HG03442 (cell line): Measurements from ENCODE around the gene LPIN1.

Experiments used
- ATAC-seq: cut with Tn5 transposase; IDR thresholded peaks from one replicate; pipeline ENCODE4 v1.9.1; 2021; ENCODE audit warnings: mild to moderate bottlenecking, moderate library complexity; ENCODE audit not compliant: unreplicated experiment

Gene LPIN1

DNA sequence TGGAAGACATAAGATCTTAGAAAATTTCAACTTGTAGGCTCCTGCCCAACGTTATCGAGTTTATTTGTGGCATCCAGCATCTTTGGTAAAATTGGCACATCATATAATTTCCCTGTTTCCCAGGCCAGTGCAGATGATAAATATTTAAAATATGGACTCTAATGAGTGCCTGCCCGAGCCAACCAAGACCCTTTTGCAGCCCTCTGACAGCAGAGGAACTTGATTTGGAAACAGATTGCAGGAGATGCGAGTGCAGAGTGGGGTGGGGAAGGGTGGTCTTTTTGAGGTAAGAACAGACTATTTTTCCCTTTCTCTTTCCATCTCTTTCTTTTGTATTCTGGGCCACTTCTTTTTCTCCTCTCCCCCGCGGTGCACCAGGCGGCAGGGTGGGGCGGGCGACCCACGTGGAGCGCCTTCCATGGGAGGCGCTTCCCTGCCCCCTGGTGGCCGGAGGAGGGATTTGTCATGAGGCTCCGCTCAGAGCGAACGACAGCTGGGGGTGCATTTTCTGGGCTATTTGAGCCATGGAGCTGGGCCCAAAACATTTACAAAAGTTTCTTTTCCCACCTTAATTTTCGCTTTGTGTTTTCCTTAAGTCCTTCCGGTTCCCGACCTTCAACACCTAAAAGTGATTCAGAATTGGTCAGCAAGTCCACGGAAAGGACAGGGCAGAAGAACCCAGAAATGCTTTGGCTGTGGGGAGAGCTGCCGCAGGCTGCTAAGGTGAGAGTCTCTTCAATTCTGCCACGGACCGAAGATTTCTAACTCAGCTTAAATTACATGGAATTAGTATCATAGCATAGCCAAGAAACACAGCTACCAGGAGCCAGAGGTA, 32.7 kb downstream of the LPIN1 start:
- ATAC-seq = peak; percentile 88

DNA sequence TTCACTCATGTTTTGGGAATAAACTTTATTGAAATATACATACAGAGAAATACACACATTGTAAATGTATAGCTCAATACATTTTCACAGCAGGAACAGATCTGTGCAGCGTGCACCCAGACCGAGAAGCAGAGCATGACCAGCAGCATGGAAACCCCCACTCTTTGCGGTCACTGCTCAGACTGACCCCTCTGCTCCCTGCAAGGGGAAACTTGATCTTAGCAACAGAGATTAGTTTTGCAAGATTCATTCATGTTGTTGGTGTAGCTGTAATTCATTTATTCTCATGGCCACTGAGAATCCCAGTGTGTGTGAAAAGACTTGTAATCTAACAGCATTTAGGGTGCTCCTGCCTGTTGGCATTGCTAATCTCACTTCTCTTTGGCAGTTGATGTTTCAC, 35.2 kb downstream of the LPIN1 start:
- no peak for ATAC-seq

DNA sequence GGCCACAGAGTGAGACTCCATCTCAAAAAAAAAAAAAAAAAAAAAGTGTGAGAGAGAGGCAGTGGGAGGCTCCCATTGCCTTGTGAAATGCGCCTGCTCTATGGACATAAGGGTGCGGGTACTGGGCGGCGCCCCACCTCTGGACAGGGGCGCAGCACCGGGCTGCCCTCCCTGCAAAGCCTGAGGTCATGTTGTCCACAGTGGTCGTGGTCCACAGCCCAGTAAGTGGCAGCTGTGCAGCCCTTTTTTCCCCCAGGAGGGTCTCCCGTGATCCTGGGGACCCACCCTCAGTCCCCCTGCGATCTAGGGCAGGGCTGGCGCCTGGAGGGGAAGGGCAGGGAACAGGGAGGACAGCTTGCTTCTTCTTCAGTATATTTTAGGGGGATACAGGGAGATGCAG, 37.8 kb downstream of the LPIN1 start:
- ATAC-seq = no peak

DNA sequence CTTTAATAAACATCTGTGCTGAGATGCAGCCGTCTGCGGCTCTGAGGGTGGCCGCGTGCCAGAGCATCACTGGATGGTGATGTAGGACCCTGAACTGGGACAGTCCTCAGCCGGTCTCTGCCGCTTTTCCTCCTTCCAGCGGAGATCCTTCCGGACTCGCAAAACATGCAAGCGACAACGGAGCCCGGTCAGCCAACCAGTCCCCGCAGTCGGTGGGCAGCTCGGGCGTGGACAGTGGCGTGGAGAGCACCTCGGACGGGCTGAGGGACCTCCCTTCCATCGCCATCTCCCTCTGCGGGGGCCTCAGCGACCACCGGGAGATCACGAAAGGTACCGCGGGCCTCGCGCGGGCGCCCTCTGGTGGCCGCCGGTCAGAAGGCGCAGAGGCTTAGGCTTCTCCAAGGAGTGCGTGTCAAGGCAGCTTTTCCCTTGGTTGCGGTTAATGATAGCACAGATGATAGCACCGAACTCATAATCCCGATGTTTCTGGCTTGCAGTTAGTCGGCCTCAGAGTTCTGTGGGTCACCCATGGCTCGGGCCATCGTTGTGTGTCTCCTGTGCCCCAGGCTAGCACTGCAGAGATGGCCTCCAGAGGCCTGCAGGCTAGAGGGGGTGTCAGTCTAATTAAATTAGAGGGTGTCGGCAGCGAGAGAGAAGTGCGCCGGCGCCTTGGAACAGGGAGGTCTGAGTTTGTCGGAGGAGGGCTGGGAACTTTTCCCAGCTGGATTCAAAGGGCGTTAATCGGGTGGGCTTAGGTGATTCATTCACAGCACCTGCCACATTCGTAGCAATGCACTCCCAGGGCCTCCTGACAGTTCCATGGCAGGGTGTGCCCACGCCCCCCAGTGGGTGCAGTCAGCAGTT, 38.5 kb downstream of the LPIN1 start:
- no peak for ATAC-seq

DNA sequence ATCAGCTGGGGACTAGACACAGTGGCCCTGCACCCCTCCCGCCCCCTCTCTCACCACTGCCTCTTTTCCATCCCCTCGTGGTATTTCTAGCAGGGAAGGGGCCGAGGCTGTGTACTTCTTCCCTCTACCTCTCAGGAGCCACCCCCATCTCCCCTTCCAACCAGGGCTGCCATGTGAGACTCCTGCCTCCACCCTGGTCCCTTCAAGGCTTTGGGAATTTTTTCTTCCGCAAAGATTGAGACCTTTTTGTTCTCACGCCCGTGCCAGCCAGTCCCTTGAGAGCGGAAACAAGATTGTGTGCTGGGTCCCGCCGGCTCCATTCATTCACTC, 39.1 kb downstream of the LPIN1 start:
- ATAC-seq = no peak

DNA sequence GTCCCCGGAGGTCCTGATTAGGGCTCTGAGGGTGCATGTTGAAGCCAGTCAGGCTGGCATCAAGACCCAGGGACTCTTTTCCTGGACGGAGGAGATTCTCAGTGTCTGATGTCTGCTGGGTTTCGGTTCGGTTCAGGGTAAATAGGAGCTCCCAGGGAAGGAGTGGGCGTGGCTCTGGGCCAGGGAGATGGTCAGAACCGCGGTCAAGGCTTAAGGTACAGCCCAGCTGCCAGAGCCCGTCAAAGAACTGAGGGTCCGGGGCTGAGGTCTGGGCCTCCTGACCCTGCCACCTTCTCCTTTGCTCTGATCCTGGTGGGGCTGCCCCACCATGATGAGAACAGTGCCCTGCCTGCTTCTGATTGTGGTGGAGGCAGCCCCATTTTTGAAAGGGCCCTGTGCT, 39.8 kb downstream of the LPIN1 start:
- ATAC-seq = no peak

DNA sequence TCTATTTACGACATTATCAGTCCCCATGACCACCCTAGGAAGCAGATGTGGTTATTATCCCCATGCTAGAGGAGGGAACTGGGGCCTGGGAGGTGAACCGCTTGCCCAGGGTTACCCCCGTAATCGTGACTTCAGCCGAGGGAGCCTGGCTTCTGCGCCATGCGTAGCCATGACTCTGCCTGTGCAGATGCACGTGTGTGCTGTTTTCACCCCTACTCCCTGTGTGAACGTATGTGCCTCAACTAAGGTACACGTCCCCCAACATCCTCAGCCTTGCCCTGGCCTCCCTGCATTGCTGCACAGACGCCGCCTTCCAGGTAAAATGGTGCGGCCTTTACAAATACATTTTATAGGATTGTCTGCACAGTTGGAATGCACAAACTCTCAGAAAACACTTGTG, 40.2 kb downstream of the LPIN1 start:
- ATAC-seq = no peak

DNA sequence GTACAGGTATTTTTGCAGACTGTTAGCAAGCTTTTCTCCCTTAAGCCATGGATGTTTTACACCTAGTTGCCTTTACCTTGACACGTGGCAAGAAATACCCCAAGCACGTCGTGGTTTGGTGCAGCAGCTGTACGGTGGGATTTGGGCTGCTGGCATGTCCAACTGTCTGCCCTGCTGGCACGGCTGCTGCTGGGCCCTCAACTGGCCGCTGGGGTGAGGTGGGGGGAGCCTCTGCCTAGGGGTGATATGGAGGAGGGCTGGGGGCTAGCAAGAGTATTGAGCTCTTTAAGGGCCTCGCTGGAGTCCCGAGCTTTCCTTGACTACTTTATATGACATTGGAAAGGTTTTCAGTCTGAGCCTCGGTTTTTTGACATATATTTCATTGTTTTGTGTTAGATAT, 41.6 kb downstream of the LPIN1 start:
- no peak for ATAC-seq

DNA sequence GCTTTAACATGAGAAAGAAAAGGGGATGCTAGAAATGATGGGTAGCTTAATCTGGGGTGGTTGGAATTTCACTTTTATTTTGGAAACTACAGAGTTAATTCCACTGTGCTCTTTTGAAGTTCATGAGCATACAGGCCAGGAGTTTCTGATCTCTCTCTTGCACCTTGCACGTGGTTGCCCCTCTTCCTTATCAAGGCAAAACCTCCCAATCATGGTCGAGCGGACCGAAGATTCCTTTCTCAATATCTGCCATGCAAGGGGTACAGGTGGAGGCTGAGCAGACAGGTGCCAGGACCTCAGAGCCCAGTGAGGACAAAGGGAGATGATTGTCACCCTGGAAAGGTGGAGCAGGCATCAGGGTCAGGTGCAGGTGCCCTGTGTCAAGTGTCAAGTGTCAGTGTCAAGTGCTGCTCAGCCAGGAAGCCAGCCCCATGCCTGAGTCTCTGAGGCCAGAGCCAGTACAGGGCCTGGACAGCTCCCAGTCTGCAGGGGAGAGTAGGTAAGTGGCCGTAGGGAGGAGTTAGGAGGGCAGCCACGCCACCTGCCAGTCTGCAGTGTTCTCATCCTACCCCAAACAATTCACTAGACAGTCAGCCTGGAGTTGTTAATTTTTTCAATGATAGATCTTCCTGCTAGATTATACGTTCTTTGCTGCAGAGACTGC, 42.2 kb downstream of the LPIN1 start:
- no peak for ATAC-seq

DNA sequence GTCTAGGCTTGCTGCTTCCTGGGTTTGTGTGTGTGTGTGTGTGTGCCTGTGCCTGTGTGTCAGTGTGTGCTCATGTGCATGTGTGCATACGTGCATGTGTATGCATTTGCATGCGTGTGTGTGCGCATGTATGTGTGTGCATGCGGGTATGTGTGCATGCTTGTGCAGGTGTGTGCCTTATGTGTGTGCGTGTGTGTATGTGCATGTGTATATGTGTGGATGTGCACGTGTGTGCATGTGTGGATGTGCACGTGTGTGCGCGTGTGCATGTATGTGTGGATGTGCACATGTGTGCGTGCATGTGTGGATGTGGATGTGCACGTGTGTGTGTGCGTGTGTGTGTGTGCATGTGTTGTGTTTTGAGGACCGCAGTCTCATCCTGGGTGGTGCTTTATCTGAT, 42.8 kb downstream of the LPIN1 start:
- no peak for ATAC-seq

DNA sequence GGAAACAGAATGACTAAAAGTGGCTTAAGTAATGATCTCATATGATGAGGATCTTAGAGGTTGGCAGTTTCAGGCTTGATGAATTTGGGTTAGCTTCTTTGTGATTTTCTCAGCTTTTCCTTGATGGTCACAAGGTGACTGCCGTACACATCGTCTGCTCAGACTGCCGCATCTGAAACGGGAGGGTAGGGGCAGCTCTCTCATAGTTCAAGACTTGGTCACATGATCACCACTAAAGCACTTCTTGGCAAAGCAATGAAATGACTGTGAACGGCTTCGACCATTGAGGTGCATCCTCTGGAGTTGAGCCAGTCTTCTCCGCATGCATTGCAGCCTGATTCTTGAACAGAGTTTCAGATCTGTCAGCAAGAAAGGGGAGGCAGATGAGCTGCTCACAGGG, 43.8 kb downstream of the LPIN1 start:
- no peak for ATAC-seq

DNA sequence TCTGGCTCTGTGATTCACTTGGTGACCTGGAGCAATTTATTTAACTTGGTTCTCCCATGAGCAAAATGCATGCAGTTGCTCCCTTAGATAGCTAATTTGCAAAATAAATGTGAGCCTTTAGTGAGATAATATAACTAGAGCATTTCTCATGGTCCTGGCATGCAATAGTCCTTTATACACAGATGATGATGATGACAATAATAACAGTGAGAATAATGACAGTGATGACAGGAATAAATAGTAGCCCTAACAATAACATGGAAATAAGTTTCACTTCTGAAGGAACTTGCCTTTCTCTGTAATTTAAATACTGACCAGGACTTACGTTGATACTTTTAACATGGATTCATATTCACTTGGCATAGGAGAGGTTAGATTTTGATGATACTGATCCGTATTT, 49.2 kb downstream of the LPIN1 start:
- ATAC-seq = no peak

DNA sequence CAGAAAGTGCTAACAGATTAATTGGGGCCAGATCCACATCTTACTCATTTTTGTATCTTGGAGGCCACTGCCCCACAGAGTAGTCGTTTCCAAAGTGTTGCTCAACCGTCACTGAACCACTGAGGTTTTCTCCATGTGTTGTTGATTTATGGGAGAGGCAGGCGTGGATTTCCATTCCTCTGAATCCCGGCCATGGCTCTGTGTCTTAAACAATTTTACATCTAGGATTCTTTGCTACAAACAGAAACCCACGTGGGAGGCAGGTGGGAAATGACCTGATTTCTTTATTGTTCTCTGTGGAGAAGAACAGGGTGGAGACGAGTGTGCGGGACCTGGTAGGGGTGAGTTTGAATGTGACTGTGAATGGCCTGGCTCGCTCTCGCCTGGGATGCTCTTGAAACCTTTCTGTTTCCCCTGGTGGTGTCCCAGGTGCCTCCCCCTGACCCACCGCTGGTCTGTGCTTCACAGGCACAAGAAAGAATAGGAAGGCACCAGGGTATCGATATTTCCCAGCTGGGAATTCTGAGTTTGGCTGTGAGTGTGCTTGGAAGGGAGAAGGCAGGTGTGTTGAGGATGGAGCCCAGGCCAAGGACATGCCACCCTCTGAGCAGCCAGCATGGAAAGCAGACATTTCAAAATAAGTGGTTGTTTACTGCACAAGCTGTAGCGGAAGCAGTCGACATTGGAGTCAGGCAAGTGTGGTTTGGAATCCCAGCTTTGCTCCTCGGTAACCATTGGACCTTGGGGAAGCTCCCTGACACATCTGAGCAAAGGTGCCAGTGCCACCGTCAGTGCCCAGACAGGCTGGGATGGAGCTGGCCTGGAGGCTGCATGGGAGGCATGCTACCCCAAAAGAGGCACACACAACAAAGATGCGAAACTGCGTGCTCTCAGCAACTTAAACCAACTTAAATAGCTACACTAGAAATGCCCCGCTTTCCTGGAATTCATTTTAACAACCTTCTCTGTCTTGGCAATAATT, 50.0 kb downstream of the LPIN1 start:
- no peak for ATAC-seq

DNA sequence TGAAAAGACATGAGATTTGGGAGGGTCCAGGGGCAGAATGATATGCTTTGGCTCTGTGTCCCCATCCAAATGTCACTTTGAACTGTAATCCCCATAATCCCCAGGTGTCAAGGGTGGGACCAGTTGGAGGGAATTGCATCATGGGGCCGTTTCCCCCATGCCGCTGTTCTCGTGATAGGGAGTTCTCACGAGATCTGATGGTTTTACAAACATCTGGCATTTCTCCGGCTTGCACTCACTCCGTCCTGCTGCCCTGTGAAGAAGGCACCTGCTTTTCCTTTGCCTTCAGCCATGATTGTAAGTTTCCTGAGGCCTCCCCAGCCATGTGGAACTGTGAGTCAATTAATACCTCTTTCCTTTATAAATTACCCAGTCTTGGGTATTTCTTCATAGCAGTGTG, 51.4 kb downstream of the LPIN1 start:
- no peak for ATAC-seq

DNA sequence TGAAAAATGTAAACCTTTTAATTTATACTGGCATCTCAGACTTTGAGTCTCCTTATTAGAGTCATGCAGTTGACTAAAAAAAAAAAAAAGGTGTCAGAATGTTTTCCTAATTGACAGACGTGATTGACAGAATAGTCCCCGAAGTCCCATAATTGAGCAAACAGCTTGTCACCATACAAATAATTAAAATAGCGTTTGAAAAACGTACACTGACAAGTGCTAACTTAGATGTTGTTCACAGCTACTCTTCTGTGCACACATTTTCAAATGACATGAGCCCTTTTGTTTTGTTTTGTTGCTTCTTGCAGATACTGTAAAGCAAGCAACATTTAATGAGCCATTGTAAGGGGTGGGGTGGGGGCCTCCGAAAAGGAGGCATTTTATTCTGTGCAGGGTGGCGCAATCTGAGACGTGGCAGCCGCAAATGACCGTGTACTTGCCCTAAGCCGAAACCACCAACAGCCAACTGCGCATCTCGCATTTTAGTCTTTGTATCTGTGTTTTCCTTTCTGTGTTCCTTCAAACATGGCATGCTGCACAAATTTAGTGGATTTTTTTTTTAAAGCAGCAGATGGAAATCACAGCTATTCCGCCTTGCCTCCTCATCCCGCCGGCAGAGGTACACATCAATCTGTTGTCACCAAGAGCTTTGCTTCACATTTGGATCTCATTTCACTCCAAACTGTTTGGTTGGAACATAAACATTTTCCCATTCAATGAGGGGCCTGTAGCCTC, 52.4 kb downstream of the LPIN1 start:
- ATAC-seq = no peak

DNA sequence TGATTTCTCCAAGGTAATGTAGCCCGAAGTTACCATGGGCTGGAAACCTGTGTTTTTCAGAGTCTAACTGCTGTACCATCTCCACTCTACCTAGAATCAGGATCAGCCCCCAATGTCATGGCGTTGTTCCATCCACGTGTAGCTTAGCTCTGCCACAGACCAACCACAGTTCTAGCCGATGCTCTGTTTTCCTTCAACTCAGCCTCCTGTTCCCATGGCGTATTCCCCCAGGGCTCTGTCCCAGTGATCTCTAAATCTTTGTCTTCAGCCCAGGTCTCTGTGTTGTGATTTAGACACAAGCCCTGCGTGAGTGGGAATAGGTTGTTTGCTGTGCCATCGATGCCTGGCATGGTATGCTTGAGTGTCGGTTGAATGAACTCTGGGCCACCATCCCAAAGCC, 53.4 kb downstream of the LPIN1 start:
- no peak for ATAC-seq

DNA sequence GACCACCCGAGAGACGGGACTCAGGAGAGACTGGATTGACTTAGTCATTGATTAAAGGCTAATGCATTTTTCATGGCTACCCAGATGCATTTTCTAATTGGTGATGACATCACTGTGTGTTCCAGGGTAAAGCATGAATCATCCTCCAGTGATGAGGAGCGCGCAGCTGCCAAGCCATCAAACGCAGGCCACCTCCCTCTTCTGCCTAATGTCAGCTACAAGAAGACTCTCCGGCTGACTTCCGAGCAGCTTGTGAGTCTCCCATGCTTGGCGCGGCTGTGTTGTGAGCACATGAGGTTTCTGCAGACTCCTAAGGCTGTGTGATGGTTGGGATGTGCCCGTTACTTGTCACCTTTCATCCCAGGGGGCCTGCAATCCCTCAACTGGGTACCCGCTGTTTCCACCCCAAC, 56.4 kb downstream of the LPIN1 start:
- ATAC-seq = no peak

DNA sequence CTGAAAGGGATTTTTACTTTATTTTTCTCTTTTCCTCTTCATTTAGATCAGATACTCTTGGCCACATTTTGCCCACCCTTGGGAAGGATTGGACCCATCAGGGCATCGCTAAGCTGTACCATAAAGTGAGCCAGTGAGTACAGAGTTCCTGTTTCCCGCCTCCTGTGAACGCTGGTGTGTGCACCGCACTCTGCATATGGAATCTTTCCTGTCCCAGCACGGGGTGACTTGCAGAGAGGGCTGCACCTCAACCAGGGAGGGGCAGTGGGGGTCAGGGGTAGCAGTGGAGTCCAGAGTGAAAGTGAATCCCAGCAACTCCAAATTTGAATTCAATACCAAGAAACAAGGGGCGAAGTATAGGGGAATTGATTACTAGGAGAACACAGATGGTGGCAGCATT, 58.6 kb downstream of the LPIN1 start:
- no peak for ATAC-seq

DNA sequence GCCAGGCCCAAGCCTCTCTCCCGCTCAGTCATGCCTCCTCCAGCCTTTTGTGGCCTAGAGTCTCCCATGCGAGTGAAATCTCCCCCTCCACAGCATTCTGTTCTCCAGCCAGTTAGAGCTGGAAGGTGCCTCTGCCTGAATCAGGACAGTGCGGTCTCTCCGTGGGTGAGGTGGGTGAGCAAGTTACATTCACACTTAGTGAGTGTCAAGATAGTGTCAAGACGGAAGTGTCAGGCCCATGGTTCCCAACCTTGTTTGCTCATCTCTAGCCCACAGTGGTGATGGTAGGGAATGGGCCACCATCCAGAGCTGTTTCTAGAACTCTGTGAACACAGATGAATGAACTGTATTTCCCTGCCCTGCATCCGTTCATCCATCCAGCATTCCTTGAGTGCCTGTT, 59.5 kb downstream of the LPIN1 start:
- no peak for ATAC-seq
